Upper lobe of left lung (tissue), 6 donors: Measurements from ENCODE around the gene LSR. TPM values are rescaled to one million over a fixed set of nuclear protein-coding genes. Genes with fewer than 3 reads are reported as not detected.

Source experiments
- ATAC-seq, 2 donors: fragments of 200-7000 bp; cut with Tn5 transposase; one replicate each; pipeline ENCODE4 v1.9.1; 2022; ENCODE audit warnings: mild to moderate bottlenecking in 2 of 2, moderate library complexity in 2 of 2; ENCODE audit not compliant: low FRiP score in 2 of 2
- DNase-seq, 2 donors: peaks; one replicate each; pipeline ENCODE4 v3.0.0-alpha.2; 2019 to 2020
- H3K27ac ChIP-seq, 4 donors: fragments of 200-600 bp; sonication (generic); one replicate each; pipeline ENCODE4 v1.5.1; 2016 to 2019
- H3K27me3 ChIP-seq, 4 donors: fragments of 200-600 bp; sonication (generic); one replicate each; pipeline ENCODE4 v1.5.1; 2017 to 2019
- H3K36me3 ChIP-seq, 4 donors: fragments of 200-600 bp; sonication (generic); one replicate each; pipeline ENCODE4 v1.5.1; 2016 to 2019
- H3K4me1 ChIP-seq, 4 donors: fragments of 200-600 bp; sonication (generic); one replicate each; pipeline ENCODE4 v1.5.1; 2018 to 2019
- H3K4me3 ChIP-seq, 4 donors: fragments of 200-600 bp; sonication (generic); one replicate each; pipeline ENCODE4 v1.5.1; 2017 to 2019; ENCODE audit warnings: mild to moderate bottlenecking in 2 of 4, moderate library complexity in 1 of 4
- H3K9me3 ChIP-seq, 4 donors: fragments of 200-600 bp; sonication (generic); one replicate each; pipeline ENCODE4 v1.5.1; 2018 to 2019
- CTCF ChIP-seq, 6 experiments: fragments of 450-650 bp in 4 of 6; fragments of 200-600 bp in 2 of 6; sonication (generic) in 2 of 6; IDR thresholded peaks; one replicate each; pipeline ENCODE4 v1.5.1; 2016 to 2019; ENCODE audit warnings: antibody characterized with exemption in 6 of 6
- EP300 ChIP-seq, 4 donors: sonication (generic); formaldehyde crosslinking; IDR thresholded peaks; one replicate each; pipeline ENCODE4 v1.5.1; 2017; ENCODE audit warnings: antibody characterized with exemption in 4 of 4, control low read depth in 2 of 4
- POLR2A ChIP-seq, 4 donors: fragments of 450-650 bp; IDR thresholded peaks; one replicate each; pipeline ENCODE4 v1.5.1; 2016 to 2017; ENCODE audit warnings: antibody characterized with exemption in 4 of 4, mild to moderate bottlenecking in 2 of 4
- POLR2AphosphoS5 ChIP-seq, 2 donors: sonication (generic); formaldehyde crosslinking; IDR thresholded peaks; one replicate each; pipeline ENCODE4 v1.5.1; 2017; ENCODE audit warnings: antibody characterized with exemption in 2 of 2
- WGBS, 2 donors: methylation state at CpG; one replicate each; pipeline ENCODE4 v1.1.5; 2017 to 2018; 5-methylcytosine and 5-hydroxymethylcytosine counted together
- total RNA-seq, 6 donors: library from RNA; depleted of rRNA in 4 of 6; stranded (reverse); fragments of >200 nt in 4 of 6; gene quantifications; one replicate each; pipeline versions ENCODE4 v1.1.0 to v1.2.1, GENCODE V29; 2016 to 2021
- donor health status: DM: no; HTN: no; CAD: no; lungs with moderate emphysema.
- donor health status: DM: no; HTN: yes; CAD: no; lungs with severe emphysema.

LSR gene, protein sequence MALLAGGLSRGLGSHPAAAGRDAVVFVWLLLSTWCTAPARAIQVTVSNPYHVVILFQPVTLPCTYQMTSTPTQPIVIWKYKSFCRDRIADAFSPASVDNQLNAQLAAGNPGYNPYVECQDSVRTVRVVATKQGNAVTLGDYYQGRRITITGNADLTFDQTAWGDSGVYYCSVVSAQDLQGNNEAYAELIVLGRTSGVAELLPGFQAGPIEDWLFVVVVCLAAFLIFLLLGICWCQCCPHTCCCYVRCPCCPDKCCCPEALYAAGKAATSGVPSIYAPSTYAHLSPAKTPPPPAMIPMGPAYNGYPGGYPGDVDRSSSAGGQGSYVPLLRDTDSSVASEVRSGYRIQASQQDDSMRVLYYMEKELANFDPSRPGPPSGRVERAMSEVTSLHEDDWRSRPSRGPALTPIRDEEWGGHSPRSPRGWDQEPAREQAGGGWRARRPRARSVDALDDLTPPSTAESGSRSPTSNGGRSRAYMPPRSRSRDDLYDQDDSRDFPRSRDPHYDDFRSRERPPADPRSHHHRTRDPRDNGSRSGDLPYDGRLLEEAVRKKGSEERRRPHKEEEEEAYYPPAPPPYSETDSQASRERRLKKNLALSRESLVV
- total RNA-seq, result 100 to 1,000 TPM in 1 of 6 donors, 10 to 100 TPM in 5; 54.5 to 151 (median 76.5) TPM

GRCh38 chr19:35248310-35249145 is at the start of gene LSR:
Gene LSR, plus strand, starts transcription at chr19:35249002. Its CDS starts 21 bp downstream, at chr19:35249023.
- Histone ChIP-seq H3K27me3 (no peaks in the 10 kb centered on the region), H3K36me3 (peaks cover 0 to 7% (median 0%) of the 10 kb centered on the region in 4 donors), H3K4me3 (peak within 1 kb of the TSS; percentile 56 to 78 (median 64)), H3K27ac (peak within 1 kb of the TSS; percentile 88 to 98 (median 94)), H3K4me1 (peaks cover 18 to 36% (median 22%) of the 10 kb centered on the region in 4 donors), H3K9me3 (no peaks in the 10 kb centered on the region)
- DNase-seq (peak; percentile 90 to 92), ATAC-seq (peak; percentile 88 to 98)
- TF ChIP-seq CTCF (IDR thresholded peaks at IDR 0.05) (peak in 3 of 6 experiments; percentile 7 to 32 (median 21)), POLR2AphosphoS5 (IDR thresholded peaks at IDR 0.05) (peak; percentile 48 to 81), POLR2A (IDR thresholded peaks at IDR 0.05) (peak in 3 of 4 donors; percentile 60 to 87 (median 86)), EP300 (IDR thresholded peaks at IDR 0.05) (no peak)
- 0 to 1% methylated on average over 7 to 42 of the region's 69 CpGs for WGBS, 2 donors

GRCh38 chr19:35199481-35199880 is 49.3 kb upstream of the LSR start:
- 57 to 62% methylated on average over 2 of the region's 2 CpGs for WGBS, 2 donors

DNA sequence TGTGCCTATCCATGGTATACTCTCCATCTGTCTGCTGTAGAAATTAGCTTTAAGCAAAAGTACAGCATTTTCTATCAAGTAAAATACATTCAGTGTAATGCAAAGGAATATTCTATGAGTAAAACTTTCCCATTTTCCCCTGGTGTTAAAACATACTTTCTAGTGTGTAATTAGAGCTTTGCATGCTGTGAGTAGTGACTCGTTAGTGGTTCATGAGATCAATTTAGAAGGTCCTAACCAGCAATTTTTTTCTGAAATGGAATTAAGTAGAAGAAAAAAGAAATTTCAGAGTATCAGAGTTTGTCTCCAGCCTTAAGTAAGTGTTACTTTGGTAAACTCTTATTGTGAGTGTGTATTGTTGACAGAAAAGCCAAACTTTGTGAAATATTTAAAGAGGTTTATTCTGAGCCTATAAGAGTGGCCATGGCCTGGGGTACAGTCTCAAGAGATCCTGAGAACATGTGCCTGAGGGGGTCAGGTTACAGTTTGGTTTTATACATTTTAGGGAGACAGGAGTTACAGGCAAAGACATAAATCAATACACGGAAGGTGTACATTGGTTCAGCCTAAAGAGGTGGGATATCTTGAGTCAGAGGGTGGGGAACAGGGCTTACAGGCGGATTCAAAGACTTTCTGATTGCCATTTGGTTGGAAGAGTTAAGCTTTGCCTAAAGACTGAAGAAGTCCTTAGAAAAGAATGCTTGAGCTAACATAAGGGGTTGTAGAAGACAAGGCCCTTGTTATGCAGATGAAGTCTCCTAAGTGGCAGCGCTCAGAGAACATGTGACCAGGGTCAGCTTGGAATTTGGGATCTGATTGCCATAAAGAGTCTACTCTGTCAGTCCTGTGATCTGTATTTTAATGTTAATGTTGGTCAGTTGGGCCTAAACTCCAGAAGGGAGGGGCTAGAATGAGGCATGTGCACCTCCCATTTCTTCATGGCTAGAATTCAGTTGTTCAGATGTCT is 45.8 kb upstream of the LSR start:
- no peak for DNase-seq
- Histone ChIP-seq H3K4me1 (peaks cover 4 to 14% (median 9%) of the 10 kb centered on the region in 4 donors), H3K27me3 (no peaks in the 10 kb centered on the region), H3K36me3 (no peaks in the 10 kb centered on the region), H3K9me3 (no peaks in the 10 kb centered on the region), H3K4me3 (no peak overlapping the region), H3K27ac (peak overlapping the region in 1 of 4 donors; percentile 43)
- ATAC-seq, result peak in 1 of 2 donors; percentile 34
- 72 to 76% methylated on average over 4 of the region's 4 CpGs for WGBS, 2 donors
- no peak for TF ChIP-seq CTCF (IDR thresholded peaks at IDR 0.05)
- no peak for TF ChIP-seq POLR2AphosphoS5 (IDR thresholded peaks at IDR 0.05)
- TF ChIP-seq EP300 (IDR thresholded peaks at IDR 0.05), result no peak
- TF ChIP-seq POLR2A (IDR thresholded peaks at IDR 0.05), result no peak

More at GRCh38 chr19:35199481-35199880, 49.3 kb upstream of the LSR start:
- ATAC-seq, result no peak
- Histone ChIP-seq H3K27ac (no peak overlapping the region), H3K4me1 (peaks cover under 1 to 13% (median 4%) of the 10 kb centered on the region in 4 donors), H3K4me3 (no peak overlapping the region), H3K27me3 (no peaks in the 10 kb centered on the region), H3K9me3 (no peaks in the 10 kb centered on the region), H3K36me3 (no peaks in the 10 kb centered on the region)
- no peak for DNase-seq
- no peak for TF ChIP-seq POLR2A (IDR thresholded peaks at IDR 0.05)
- TF ChIP-seq EP300 (IDR thresholded peaks at IDR 0.05), result no peak
- no peak for TF ChIP-seq POLR2AphosphoS5 (IDR thresholded peaks at IDR 0.05)
- no peak for TF ChIP-seq CTCF (IDR thresholded peaks at IDR 0.05)
